K562 (cell line): ENCODE results near the gene IRF8. TPM values are rescaled to one million over a fixed set of nuclear protein-coding genes. Genes with fewer than 3 reads are reported as not detected.

Experiments used
- ATAC-seq: fragments of 200-7000 bp; cut with Tn5 transposase; 3 replicates; pipeline ENCODE4 v1.9.1; 2020; ENCODE audit warnings: moderate library complexity
- BruUV-seq: library from RNA; stranded (reverse); fragments of 400-500 nt; replicated peaks from 2 replicates; lab custom pipeline; 2021; lab: Mats Ljungman, UMichigan
- CTCF ChIA-PET: fragments of 300-600 bp; formaldehyde crosslinking; extraction: SDS; loops from one replicate; lab custom pipeline; 2021; ENCODE audit warnings: low intra/inter-chr PET ratio; lab: Yijun Ruan, JAX
- POLR2A ChIA-PET: fragments of 300-600, 350-650 bp; sonication (Branson Sonifier 250); formaldehyde crosslinking; extraction: SDS; loops from one replicate; lab custom pipeline; 2021; ENCODE audit warnings: antibody characterized with exemption, inconsistent platforms; lab: Yijun Ruan, JAX
- DNase-seq, 4 experiments: peaks; one replicate each; pipeline versions ENCODE4 v3.0.0 to v3.0.0-alpha.2; 2011 to 2018; ENCODE audit warnings: low spot score in 3 of 4, mixed read lengths in 3 of 4; ENCODE audit errors: extremely low read depth in 1 of 4
- FAIRE-seq: peaks from 2 replicates; lab custom pipeline; 2011; peaks lifted over from hg19 to GRCh38; lab: Jason Lieb, UNC
- H2AFZ ChIP-seq: 2 replicates; pipeline ENCODE4 v1.6.0; 2011; ENCODE audit warnings: low read depth, low read length, control low read depth, inconsistent platforms
- H3K27ac ChIP-seq: fragments of 200-600 bp; 3 replicates; pipeline ENCODE4 v1.8.0; 2011; ENCODE audit warnings: low read depth, mild to moderate bottlenecking, control low read depth, inconsistent platforms, low read length, moderate library complexity, mixed read lengths; ENCODE audit errors: extremely low read depth
- H3K27me3 ChIP-seq, 2 experiments: fragments of 300-600 bp in 1 of 2; 2 replicates in 1 of 2; 3 replicates in 1 of 2; pipeline versions ENCODE4 v1.6.0 to v1.8.0; 2011; ENCODE audit warnings: inconsistent platforms in 2 of 2, low read length in 2 of 2, mild to moderate bottlenecking in 1 of 2, mixed read lengths in 1 of 2, moderate library complexity in 1 of 2; ENCODE audit not compliant: control insufficient read depth in 2 of 2, insufficient read depth in 2 of 2
- H3K36me3 ChIP-seq: fragments of 300-600 bp; 3 replicates; pipeline ENCODE4 v1.8.0; 2011; ENCODE audit warnings: mild to moderate bottlenecking, low read length, inconsistent platforms; ENCODE audit not compliant: control insufficient read depth, insufficient read depth
- H3K4me1 ChIP-seq, 2 experiments: fragments of 200-600 bp in 1 of 2; replicated peaks in 1 of 2; 2 replicates in 1 of 2; 3 replicates in 1 of 2; pipeline versions ENCODE4 v1.5.1 to v1.8.0; 2011; ENCODE audit warnings: inconsistent platforms in 2 of 2, low read length in 2 of 2, mild to moderate bottlenecking in 1 of 2, mixed read lengths in 1 of 2, moderate library complexity in 1 of 2; ENCODE audit not compliant: control insufficient read depth in 2 of 2, insufficient read depth in 2 of 2
- H3K4me2 ChIP-seq: 2 replicates; pipeline ENCODE4 v1.6.1; 2011; ENCODE audit warnings: low read length, control low read depth, inconsistent platforms, mixed read lengths; ENCODE audit not compliant: insufficient read depth
- H3K4me3 ChIP-seq: fragments of 200-600 bp; sonication (generic), shearing (Covaris generic); 2 replicates; pipeline ENCODE4 v1.5.1; 2016; ENCODE audit warnings: control low read depth, inconsistent platforms
- H3K79me2 ChIP-seq: fragments of 200-600 bp; 3 replicates; pipeline ENCODE4 v1.8.0; 2011; ENCODE audit warnings: low read length, inconsistent platforms; ENCODE audit not compliant: control insufficient read depth, insufficient read depth
- H3K9ac ChIP-seq, 2 experiments: 2 replicates each; pipeline versions ENCODE4 v1.6.0 to v1.6.1; 2011; ENCODE audit warnings: low read depth in 2 of 2, low read length in 2 of 2, control low read depth in 1 of 2, inconsistent platforms in 1 of 2, mild to moderate bottlenecking in 1 of 2, mixed read lengths in 1 of 2; ENCODE audit not compliant: insufficient read depth in 1 of 2
- H3K9me1 ChIP-seq: one replicate; pipeline ENCODE4 v1.6.0; 2011; ENCODE audit warnings: inconsistent platforms, mild to moderate bottlenecking, low read length, moderate library complexity; ENCODE audit not compliant: control insufficient read depth, insufficient read depth
- H3K9me3 ChIP-seq: replicated peaks from 2 replicates; pipeline ENCODE4 v1.5.1; 2011; ENCODE audit warnings: low read depth, low read length, inconsistent platforms; ENCODE audit not compliant: control insufficient read depth, insufficient read depth
- H4K20me1 ChIP-seq: replicated peaks from 2 replicates; pipeline ENCODE4 v1.6.1; 2011; ENCODE audit warnings: low read length, inconsistent platforms, mixed read lengths; ENCODE audit not compliant: control insufficient read depth, insufficient read depth
- BDP1 ChIP-seq: IDR thresholded peaks from 3 replicates; pipeline ENCODE4 v1.6.1; 2011; ENCODE audit not compliant: insufficient read length, insufficient read depth
- CCAR2 ChIP-seq: fragments of 200-400 bp; formaldehyde crosslinking; IDR thresholded peaks from 2 replicates; pipeline ENCODE4 v1.6.1; 2017; ENCODE audit warnings: mild to moderate bottlenecking, low read depth, low read length
- ETS2 ChIP-seq: IDR thresholded peaks from 2 replicates; pipeline ENCODE4 v1.6.1; 2016; ENCODE audit warnings: borderline replicate concordance, missing genetic modification characterization, mild to moderate bottlenecking, moderate library complexity, missing compliant biosample characterization; ENCODE audit not compliant: poor library complexity, severe bottlenecking
- JUN ChIP-seq, 2 experiments: sonication (generic) in 1 of 2; formaldehyde crosslinking in 1 of 2; IDR thresholded peaks; 2 replicates each; pipeline versions ENCODE4 v1.6.1 to v1.8.0; 2012 to 2022; ENCODE audit warnings: borderline replicate concordance in 2 of 2, mild to moderate bottlenecking in 2 of 2, improper control_type of control experiment in 1 of 2, low read depth in 1 of 2, low read length in 1 of 2, missing genetic modification reagents in 1 of 2
- KAT2B ChIP-seq: IDR thresholded peaks from one replicate; pipeline ENCODE4 v1.6.1; 2012; ENCODE audit warnings: low read depth, mild to moderate bottlenecking, control low read depth, inconsistent platforms, low read length, moderate library complexity
- MCM3 ChIP-seq: fragments of 450-650 bp; IDR thresholded peaks from 2 replicates; pipeline ENCODE4 v1.6.1; 2016
- POU5F1 ChIP-seq: fragments of 150-350 bp; IDR thresholded peaks from 2 replicates; pipeline ENCODE4 v1.6.1; 2014; ENCODE audit warnings: borderline replicate concordance, low read length, low read depth, mild to moderate bottlenecking; ENCODE audit not compliant: partially characterized antibody
- SIRT6 ChIP-seq: IDR thresholded peaks from one replicate; pipeline ENCODE4 v1.6.1; 2012; ENCODE audit warnings: low read depth, mild to moderate bottlenecking, control low read depth, inconsistent platforms, low read length, moderate library complexity
- SLC30A9 ChIP-seq: fragments of 250-450 bp; sonication (Bioruptor Pico); IDR thresholded peaks from 2 replicates; pipeline ENCODE4 v1.8.0; 2022; ENCODE audit warnings: mild to moderate bottlenecking, moderate library complexity
- SMC3 ChIP-seq: conservative IDR thresholded peaks from 2 replicates; pipeline ENCODE4 v1.6.1; 2011; ENCODE audit warnings: low read depth, low read length, improper control_type of control experiment; ENCODE audit not compliant: insufficient read depth
- ZNF77 ChIP-seq: fragments of 250-450 bp; sonication (Bioruptor Pico); IDR thresholded peaks from 2 replicates; pipeline ENCODE4 v1.5.0; 2020
- WGBS: fragments of 100-300 bp; shearing (Covaris generic); methylation state at CpG from one replicate; pipeline ENCODE4 v1.1.6; 2016; ENCODE audit warnings: low coverage, mixed read lengths; ENCODE audit not compliant: insufficient coverage; ENCODE audit errors: missing lambda C conversion rate; 5-methylcytosine and 5-hydroxymethylcytosine counted together
- in situ Hi-C: fragments of 300-500 bp; cut with MboI; formaldehyde crosslinking; loops from 4 replicates; pipeline ENCODE4 v1.15.0; 2018; ENCODE audit warnings: inconsistent platforms, mixed read lengths
- intact Hi-C: fragments of 100-400 bp; cut with micrococcal nuclease; formaldehyde crosslinking; loops from 2 replicates; pipeline ENCODE4 v1.14.2; 2022
- polyA plus RNA-seq, 8 experiments: library from polyadenylated mRNA; depleted of rRNA in 4 of 8; stranded (reverse) in 5 of 8; unstranded in 3 of 8; fragments of >200 nt; fragmentation: Nextera tagmentation in 2 of 8; fragmentation: Illumina TruSeq in 1 of 8; extraction: Ambion mirVana in 2 of 8; extraction: Trizol in 1 of 8; gene quantifications; 2 replicates each; pipeline versions ENCODE4 v1.2.1 to v1.2.3, GENCODE V29; 2011 to 2014; ENCODE audit warnings: inconsistent platforms in 1 of 8, missing spikeins in 1 of 8
- total RNA-seq, 7 experiments: library from RNA; depleted of rRNA in 6 of 7; stranded (reverse); fragments of >200 nt in 6 of 7; fragmentation: Illumina TruSeq in 2 of 7; extraction: Trizol in 2 of 7; gene quantifications; 2 replicates each; pipeline versions ENCODE4 v1.2.1 to v1.2.3, GENCODE V29; 2011 to 2021; ENCODE audit warnings: low replicate concordance in 1 of 7
- TF ChIP-seq, protein P1 (sequence below): fragments of 450-650 bp; formaldehyde crosslinking; IDR thresholded peaks from 2 replicates; pipeline ENCODE4 v1.4.0; 2020; ENCODE audit warnings: mild to moderate bottlenecking, moderate library complexity
- TF ChIP-seq, protein P2 (sequence below): fragments of 450-650 bp; IDR thresholded peaks from 2 replicates; pipeline ENCODE4 v1.6.1; 2016; ENCODE audit warnings: antibody characterized with exemption
- TF ChIP-seq, protein P3 (sequence below): fragments of 450-650 bp; formaldehyde crosslinking; IDR thresholded peaks from 2 replicates; pipeline ENCODE4 v1.4.0; 2020; ENCODE audit warnings: mild to moderate bottlenecking
- TF ChIP-seq, protein P4 (sequence below), 2 experiments: fragments of 450-650 bp; IDR thresholded peaks; 2 replicates each; pipeline ENCODE4 v1.6.1; 2016

IRF8 gene
- total and polyA plus RNA-seq, 9 of the 15 experiments (the other 6 are each of a cell fraction or from before 2014, with no cell fraction given) = 0.01 to 0.98 TPM; not detected in 7

DNA sequence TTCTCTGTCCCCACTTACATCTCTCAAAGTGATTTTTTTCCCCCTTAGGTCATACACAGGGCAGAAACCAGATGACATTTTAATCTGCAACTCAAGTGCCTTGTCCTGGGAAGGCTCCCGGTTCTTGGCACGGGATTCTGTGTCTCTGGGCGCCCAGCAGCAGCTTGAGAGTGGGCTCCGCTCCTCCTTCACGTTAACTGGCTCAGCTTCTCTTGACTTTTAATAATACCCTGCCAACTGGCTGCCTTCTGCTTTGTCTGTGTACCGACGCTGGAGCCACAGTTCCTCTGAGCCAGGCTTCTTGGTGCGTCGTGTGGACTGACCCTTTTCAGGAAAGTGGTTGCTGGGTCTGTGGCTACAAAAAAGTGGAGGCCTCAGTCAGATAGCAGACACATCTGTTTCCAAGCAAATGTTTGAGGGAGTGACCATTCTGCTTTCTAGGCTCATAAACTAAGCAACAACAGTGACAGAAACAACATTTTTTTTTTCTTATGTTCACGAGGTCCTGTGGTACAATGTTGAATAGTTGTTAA lies 64.9 kb downstream of the IRF8 start:
- Histone ChIP-seq H3K9me3 (no peaks in the 10 kb centered on the region; the same call in 1 of the 2 replicates), H3K27ac (no peak overlapping the region), H3K79me2 (no peaks in the 10 kb centered on the region), H3K9ac (no peak overlapping the region), H3K4me2 (no peak overlapping the region), H4K20me1 (no peaks in the 10 kb centered on the region), H2AFZ (no peak overlapping the region), H3K4me1 (peaks cover 0 to 3% of the 10 kb centered on the region in 2 experiments; a peak in 1 of 5 replicates), H3K27me3 (peaks cover 0 to 51% of the 10 kb centered on the region in 2 experiments; a peak in 3 of 5 replicates), H3K4me3 (no peak overlapping the region), H3K9me1 (no peaks in the 10 kb centered on the region), H3K36me3 (no peaks in the 10 kb centered on the region)
- ChIA-PET POLR2A (no interaction called here), CTCF (no interaction called here)
- in situ Hi-C loops = no loop called here
- intact Hi-C loops = no loop called here
- FAIRE-seq (no peak), DNase-seq (no peak), ATAC-seq (no peak)
- no TSS peak for BruUV-seq
- WGBS = under 1% methylated on average over 10 of the region's 10 CpGs
- TF ChIP-seq, protein P1, sequence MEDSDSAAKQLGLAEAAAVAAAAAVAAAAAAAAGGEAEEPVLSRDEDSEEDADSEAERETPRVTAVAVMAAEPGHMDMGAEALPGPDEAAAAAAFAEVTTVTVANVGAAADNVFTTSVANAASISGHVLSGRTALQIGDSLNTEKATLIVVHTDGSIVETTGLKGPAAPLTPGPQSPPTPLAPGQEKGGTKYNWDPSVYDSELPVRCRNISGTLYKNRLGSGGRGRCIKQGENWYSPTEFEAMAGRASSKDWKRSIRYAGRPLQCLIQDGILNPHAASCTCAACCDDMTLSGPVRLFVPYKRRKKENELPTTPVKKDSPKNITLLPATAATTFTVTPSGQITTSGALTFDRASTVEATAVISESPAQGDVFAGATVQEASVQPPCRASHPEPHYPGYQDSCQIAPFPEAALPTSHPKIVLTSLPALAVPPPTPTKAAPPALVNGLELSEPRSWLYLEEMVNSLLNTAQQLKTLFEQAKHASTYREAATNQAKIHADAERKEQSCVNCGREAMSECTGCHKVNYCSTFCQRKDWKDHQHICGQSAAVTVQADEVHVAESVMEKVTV = no peak
- TF ChIP-seq, protein P2, sequence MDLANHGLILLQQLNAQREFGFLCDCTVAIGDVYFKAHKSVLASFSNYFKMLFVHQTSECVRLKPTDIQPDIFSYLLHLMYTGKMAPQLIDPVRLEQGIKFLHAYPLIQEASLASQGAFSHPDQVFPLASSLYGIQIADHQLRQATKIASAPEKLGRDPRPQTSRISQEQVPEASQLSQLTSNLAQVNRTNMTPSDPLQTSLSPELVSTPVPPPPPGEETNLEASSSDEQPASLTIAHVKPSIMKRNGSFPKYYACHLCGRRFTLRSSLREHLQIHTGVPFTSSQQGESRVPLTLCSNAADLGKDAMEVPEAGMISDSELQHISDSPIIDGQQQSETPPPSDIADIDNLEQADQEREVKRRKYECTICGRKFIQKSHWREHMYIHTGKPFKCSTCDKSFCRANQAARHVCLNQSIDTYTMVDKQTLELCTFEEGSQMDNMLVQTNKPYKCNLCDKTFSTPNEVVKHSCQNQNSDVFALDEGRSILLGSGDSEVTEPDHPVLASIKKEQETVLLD = no peak
- TF ChIP-seq CCAR2 (no peak), ETS2 (tag) (no peak), SIRT6 (no peak), MCM3 (no peak), ZNF77 (CRISPR knock-in tag) (no peak), POU5F1 (no peak), BDP1 (no peak), SMC3 (no peak), JUN (IDR thresholded peaks at IDR 0.05; ENCODE audit: borderline replicate concordance, low read depth, low read length) (no peak), JUN (CRISPR knock-in tag; IDR thresholded peaks at IDR 0.05; ENCODE audit: borderline replicate concordance) (no peak), KAT2B (no peak), SLC30A9 (CRISPR knock-in tag) (no peak)
- TF ChIP-seq, protein P3, sequence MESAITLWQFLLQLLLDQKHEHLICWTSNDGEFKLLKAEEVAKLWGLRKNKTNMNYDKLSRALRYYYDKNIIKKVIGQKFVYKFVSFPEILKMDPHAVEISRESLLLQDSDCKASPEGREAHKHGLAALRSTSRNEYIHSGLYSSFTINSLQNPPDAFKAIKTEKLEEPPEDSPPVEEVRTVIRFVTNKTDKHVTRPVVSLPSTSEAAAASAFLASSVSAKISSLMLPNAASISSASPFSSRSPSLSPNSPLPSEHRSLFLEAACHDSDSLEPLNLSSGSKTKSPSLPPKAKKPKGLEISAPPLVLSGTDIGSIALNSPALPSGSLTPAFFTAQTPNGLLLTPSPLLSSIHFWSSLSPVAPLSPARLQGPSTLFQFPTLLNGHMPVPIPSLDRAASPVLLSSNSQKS (CRISPR knock-in tag) = no peak
- TF ChIP-seq, protein P4, sequence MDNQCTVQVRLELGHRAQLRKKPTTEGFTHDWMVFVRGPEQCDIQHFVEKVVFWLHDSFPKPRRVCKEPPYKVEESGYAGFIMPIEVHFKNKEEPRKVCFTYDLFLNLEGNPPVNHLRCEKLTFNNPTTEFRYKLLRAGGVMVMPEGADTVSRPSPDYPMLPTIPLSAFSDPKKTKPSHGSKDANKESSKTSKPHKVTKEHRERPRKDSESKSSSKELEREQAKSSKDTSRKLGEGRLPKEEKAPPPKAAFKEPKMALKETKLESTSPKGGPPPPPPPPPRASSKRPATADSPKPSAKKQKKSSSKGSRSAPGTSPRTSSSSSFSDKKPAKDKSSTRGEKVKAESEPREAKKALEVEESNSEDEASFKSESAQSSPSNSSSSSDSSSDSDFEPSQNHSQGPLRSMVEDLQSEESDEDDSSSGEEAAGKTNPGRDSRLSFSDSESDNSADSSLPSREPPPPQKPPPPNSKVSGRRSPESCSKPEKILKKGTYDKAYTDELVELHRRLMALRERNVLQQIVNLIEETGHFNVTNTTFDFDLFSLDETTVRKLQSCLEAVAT (IDR thresholded peaks at IDR 0.05) = no peak
